HEK293T (cell line): ENCODE data around the gene DUSP22.
"Not testable (repeated sequence)": the region's sequence is repeated elsewhere in the genome, so short reads cannot be mapped to it uniquely, and the experiment has no call there.

Source experiments
- FOXA1 ChIP-seq: fragments of 450-650 bp; IDR thresholded peaks from 2 replicates; pipeline ENCODE4 v1.6.1; 2016; ENCODE audit warnings: mild to moderate bottlenecking
- FOXK2 ChIP-seq: fragments of 450-650 bp; IDR thresholded peaks from 2 replicates; pipeline ENCODE4 v1.6.1; 2016; ENCODE audit warnings: mild to moderate bottlenecking
- HDGF ChIP-seq: fragments of 450-650 bp; IDR thresholded peaks from 2 replicates; pipeline ENCODE4 v1.6.1; 2017; ENCODE audit warnings: antibody characterized with exemption, borderline replicate concordance
- SP1 ChIP-seq: fragments of 450-650 bp; IDR thresholded peaks from 2 replicates; pipeline ENCODE4 v1.6.1; 2017
- ZNF384 ChIP-seq: fragments of 450-650 bp; IDR thresholded peaks from 2 replicates; pipeline ENCODE4 v1.6.1; 2016
- TF ChIP-seq, protein P1 (sequence below): fragments of 450-650 bp; IDR thresholded peaks from 2 replicates; pipeline ENCODE4 v1.6.1; 2016

DNA sequence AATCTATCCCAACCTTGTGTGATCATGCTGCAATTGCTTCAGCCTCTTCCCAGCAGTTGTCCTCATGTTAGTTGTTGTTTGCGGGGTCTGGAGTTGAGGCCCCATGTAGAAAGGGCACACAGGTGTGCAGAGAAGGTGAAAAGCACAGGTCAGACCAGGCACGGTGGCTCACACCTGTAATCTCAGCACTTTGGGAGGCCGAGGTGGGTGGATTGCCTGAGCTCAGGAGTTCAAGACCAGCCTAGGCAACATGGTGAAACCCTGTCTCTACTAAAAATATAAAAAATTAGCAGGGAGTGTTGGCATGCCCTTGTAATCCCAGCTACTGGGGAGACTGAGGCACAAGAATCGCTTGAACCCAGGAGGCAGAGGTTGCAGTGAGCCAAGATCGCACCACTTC is 6.4 kb upstream of the DUSP22 start:
- TF ChIP-seq HDGF, FOXK2, SP1, ZNF384, FOXA1: not testable (repeated sequence)
- TF ChIP-seq, protein P1, sequence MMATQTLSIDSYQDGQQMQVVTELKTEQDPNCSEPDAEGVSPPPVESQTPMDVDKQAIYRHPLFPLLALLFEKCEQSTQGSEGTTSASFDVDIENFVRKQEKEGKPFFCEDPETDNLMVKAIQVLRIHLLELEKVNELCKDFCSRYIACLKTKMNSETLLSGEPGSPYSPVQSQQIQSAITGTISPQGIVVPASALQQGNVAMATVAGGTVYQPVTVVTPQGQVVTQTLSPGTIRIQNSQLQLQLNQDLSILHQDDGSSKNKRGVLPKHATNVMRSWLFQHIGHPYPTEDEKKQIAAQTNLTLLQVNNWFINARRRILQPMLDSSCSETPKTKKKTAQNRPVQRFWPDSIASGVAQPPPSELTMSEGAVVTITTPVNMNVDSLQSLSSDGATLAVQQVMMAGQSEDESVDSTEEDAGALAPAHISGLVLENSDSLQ: not testable (repeated sequence)
